GM10266 (cell line): ENCODE measurements around the gene IL1B.
A peak's percentile ranks its signal among the peaks of the same experiment; 100 is the strongest.

Source experiments
- DNase-seq: peaks from one replicate; pipeline ENCODE4 v3.0.0; 2012; ENCODE audit errors: extremely low spot score
- CTCF ChIP-seq: IDR thresholded peaks from 2 replicates; pipeline ENCODE4 v1.5.1; 2012; ENCODE audit warnings: mild to moderate bottlenecking, low read depth; ENCODE audit not compliant: control insufficient read depth, insufficient read depth; ENCODE audit errors: missing control alignments

Gene IL1B

GRCh38 chr2:112819081-112819480, 17.5 kb downstream of the IL1B start:
- DNase-seq, result no peak
- no peak for TF ChIP-seq CTCF

GRCh38 chr2:112818094-112818902, 18.3 kb downstream of the IL1B start:
- TF ChIP-seq CTCF, result no peak
- DNase-seq, result no peak

- DNase-seq, result no peak
- TF ChIP-seq CTCF, result no peak
Observed at GRCh38 chr2:112817082-112817689, 19.4 kb downstream of the IL1B start.

- TF ChIP-seq CTCF, result no peak
- no peak for DNase-seq
Observed at GRCh38 chr2:112814278-112814677, 22.3 kb downstream of the IL1B start.

GRCh38 chr2:112813280-112813966, 23.2 kb downstream of the IL1B start:
- TF ChIP-seq CTCF, result no peak

GRCh38 chr2:112812318-112813267, 24.0 kb downstream of the IL1B start:
- peak; percentile 41 for DNase-seq
- TF ChIP-seq CTCF, result no peak

More at GRCh38 chr2:112813280-112813966, 23.2 kb downstream of the IL1B start:
- no peak for DNase-seq
